Measurements from ENCODE around the gene CLEC3B. TPM values are rescaled to one million over a fixed set of nuclear protein-coding genes. Genes with fewer than 3 reads are reported as not detected.

The CLEC3B gene
- total and polyA plus RNA-seq, 2 donors (not counting 1 experiment from before 2014, with no cell fraction given) = 56.3 to 87.2 TPM

DNA sequence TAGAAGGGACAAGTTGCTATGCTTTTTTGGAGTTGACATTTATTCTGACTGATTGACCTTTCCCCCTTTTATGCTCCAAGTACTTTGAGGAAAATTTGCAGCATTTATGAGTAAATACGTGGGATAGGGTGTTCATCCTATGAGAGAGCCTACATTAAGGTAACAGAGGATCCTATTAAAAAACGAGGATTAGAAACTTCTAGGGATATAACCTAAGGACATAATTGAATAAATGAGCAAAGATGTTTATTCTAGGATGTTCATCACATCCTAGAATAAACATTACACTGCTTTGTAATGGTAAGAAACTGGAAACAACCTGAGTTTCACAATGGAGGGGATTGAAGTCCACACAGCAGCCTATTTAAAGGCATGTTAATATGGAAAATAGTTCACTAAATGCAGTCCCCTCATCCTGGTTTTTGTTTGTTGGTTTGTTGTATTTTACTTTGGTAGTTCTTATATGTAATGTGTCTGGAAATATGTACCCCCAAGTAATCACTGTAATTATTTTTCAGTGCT lies 23.9 kb upstream of the CLEC3B start:
- no peaks in the 10 kb centered on the region for H3K4me1 ChIP-seq (ENCODE audit: control insufficient read depth, extremely low read depth, insufficient read depth, low read length)
- DNase-seq (ENCODE audit: low read depth in 2 of 2) = no peak
- H3K27me3 ChIP-seq (ENCODE audit: control insufficient read depth, insufficient read depth, low read length) = no peaks in the 10 kb centered on the region
- H3K4me2 ChIP-seq (ENCODE audit: extremely low read depth, insufficient read depth, low read length) = no peak overlapping the region
- H3K4me3 ChIP-seq (replicated peaks in 1 of 4; ENCODE audit: control extremely low read depth in 1 of 4, insufficient read depth in 1 of 4, low read depth in 3 of 4, low read length in 4 of 4) = no peak overlapping the region
- no peaks in the 10 kb centered on the region for H4K20me1 ChIP-seq (ENCODE audit: control insufficient read depth, extremely low read depth, insufficient read depth, low read length)
- no peaks in the 10 kb centered on the region for H3K9me3 ChIP-seq (ENCODE audit: control insufficient read depth, insufficient read depth, low read depth, low read length)
- H3K79me2 ChIP-seq (ENCODE audit: control insufficient read depth, insufficient read depth, low read length) = no peaks in the 10 kb centered on the region
- H3K27ac ChIP-seq (ENCODE audit: insufficient read depth, low read length) = no peak overlapping the region
- no peak overlapping the region for H3K9ac ChIP-seq (ENCODE audit: insufficient read depth, low read length)
- peaks cover 11% of the 10 kb centered on the region for H3K36me3 ChIP-seq (ENCODE audit: control insufficient read depth, insufficient read depth, low read length)
- H2AFZ ChIP-seq (ENCODE audit: low read length) = no peak overlapping the region
- TF ChIP-seq CTCF (conservative IDR thresholded peaks at IDR 0.05 in 1 of 2, IDR thresholded peaks at IDR 0.05 in 1 of 2; ENCODE audit: low read depth in 1 of 2, low read length in 2 of 2) (no peak), EZH2 (IDR thresholded peaks at IDR 0.05; ENCODE audit: low read length, missing control alignments) (no peak)

DNA sequence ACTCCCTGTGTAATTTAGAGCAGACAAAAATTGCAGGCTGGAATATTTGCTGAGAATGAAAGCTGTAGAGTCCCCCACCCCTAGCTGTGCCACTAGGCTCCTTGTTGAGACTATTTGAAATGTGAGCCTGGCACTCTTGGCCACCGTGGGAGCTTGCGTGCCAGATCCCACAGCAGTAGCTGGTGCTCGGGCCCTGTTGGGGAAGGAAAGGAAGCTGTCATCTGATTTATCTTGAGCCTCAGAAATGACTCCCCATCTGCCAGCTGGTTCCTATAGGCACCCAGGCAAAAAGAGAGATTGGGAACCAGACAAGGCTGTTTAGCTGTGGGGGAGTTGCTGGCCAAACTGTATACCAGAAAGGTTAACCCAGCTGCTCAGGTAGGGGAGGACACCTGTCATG lies 23.4 kb upstream of the CLEC3B start:
- H3K4me1 ChIP-seq (ENCODE audit: control insufficient read depth, extremely low read depth, insufficient read depth, low read length) = no peaks in the 10 kb centered on the region
- no peak for TF ChIP-seq CTCF (conservative IDR thresholded peaks at IDR 0.05 in 1 of 2, IDR thresholded peaks at IDR 0.05 in 1 of 2; ENCODE audit: low read depth in 1 of 2, low read length in 2 of 2)
- TF ChIP-seq EZH2 (IDR thresholded peaks at IDR 0.05; ENCODE audit: low read length, missing control alignments) = no peak
- peaks cover 10% of the 10 kb centered on the region for H3K36me3 ChIP-seq (ENCODE audit: control insufficient read depth, insufficient read depth, low read length)
- no peak overlapping the region for H2AFZ ChIP-seq (ENCODE audit: low read length)
- DNase-seq (ENCODE audit: low read depth in 2 of 2) = no peak
- no peak overlapping the region for H3K4me2 ChIP-seq (ENCODE audit: extremely low read depth, insufficient read depth, low read length)
- H3K9ac ChIP-seq (ENCODE audit: insufficient read depth, low read length) = no peak overlapping the region
- no peaks in the 10 kb centered on the region for H4K20me1 ChIP-seq (ENCODE audit: control insufficient read depth, extremely low read depth, insufficient read depth, low read length)
- H3K79me2 ChIP-seq (ENCODE audit: control insufficient read depth, insufficient read depth, low read length) = no peaks in the 10 kb centered on the region
- H3K27me3 ChIP-seq (ENCODE audit: control insufficient read depth, insufficient read depth, low read length) = no peaks in the 10 kb centered on the region
- H3K9me3 ChIP-seq (ENCODE audit: control insufficient read depth, insufficient read depth, low read depth, low read length) = no peaks in the 10 kb centered on the region
- no peak overlapping the region for H3K27ac ChIP-seq (ENCODE audit: insufficient read depth, low read length)
- no peak overlapping the region for H3K4me3 ChIP-seq (replicated peaks in 1 of 4; ENCODE audit: control extremely low read depth in 1 of 4, insufficient read depth in 1 of 4, low read depth in 3 of 4, low read length in 4 of 4)

- no peak for TF ChIP-seq CTCF (conservative IDR thresholded peaks at IDR 0.05 in 1 of 2, IDR thresholded peaks at IDR 0.05 in 1 of 2; ENCODE audit: low read depth in 1 of 2, low read length in 2 of 2)
- no peak for DNase-seq (ENCODE audit: low read depth in 2 of 2)
- Histone ChIP-seq H3K79me2 (ENCODE audit: control insufficient read depth, insufficient read depth, low read length) (no peaks in the 10 kb centered on the region), H3K36me3 (ENCODE audit: control insufficient read depth, insufficient read depth, low read length) (peaks cover 8% of the 10 kb centered on the region), H3K27me3 (ENCODE audit: control insufficient read depth, insufficient read depth, low read length) (no peaks in the 10 kb centered on the region), H4K20me1 (ENCODE audit: control insufficient read depth, extremely low read depth, insufficient read depth, low read length) (no peaks in the 10 kb centered on the region), H3K4me3 (replicated peaks in 1 of 4; ENCODE audit: control extremely low read depth in 1 of 4, insufficient read depth in 1 of 4, low read depth in 3 of 4, low read length in 4 of 4) (no peak overlapping the region), H3K9ac (ENCODE audit: insufficient read depth, low read length) (no peak overlapping the region), H3K9me3 (ENCODE audit: control insufficient read depth, insufficient read depth, low read depth, low read length) (no peaks in the 10 kb centered on the region), H3K4me2 (ENCODE audit: extremely low read depth, insufficient read depth, low read length) (no peak overlapping the region), H3K27ac (ENCODE audit: insufficient read depth, low read length) (no peak overlapping the region), H3K4me1 (ENCODE audit: control insufficient read depth, extremely low read depth, insufficient read depth, low read length) (peaks cover 4% of the 10 kb centered on the region), H2AFZ (ENCODE audit: low read length) (no peak overlapping the region)
Measured at GRCh38 chr3:45003406-45003805, 22.7 kb upstream of the CLEC3B start.

Measured in fibroblast of lung (primary cell).